ENCODE results near the gene FN3KRP.

The FN3KRP gene

GRCh38 chr17:82751571-82752370 is 35.3 kb downstream of the FN3KRP start, which contains the start of gene TBCD (continued):
- TF ChIP-seq ZNF18 (tag by site-specific recombination; IDR thresholded peaks at IDR 0.05) (no peak), ZNF791 (tag by site-specific recombination; IDR thresholded peaks at IDR 0.05) (no peak), OSR2 (tag by site-specific recombination; IDR thresholded peaks at IDR 0.05) (no peak), ZNF169 (tag by site-specific recombination; IDR thresholded peaks at IDR 0.05) (no peak), ZNF645 (tag by site-specific recombination; IDR thresholded peaks at IDR 0.05) (no peak), ZBTB48 (tag by site-specific recombination; IDR thresholded peaks at IDR 0.05) (0 out of 2 replicates have a peak, but pooled peaks have one; percentile 28), ZNF146 (tag by site-specific recombination; IDR thresholded peaks at IDR 0.05) (0 out of 2 replicates have a peak, but pooled peaks have one; percentile 5), ZNF660 (tag by site-specific recombination; IDR thresholded peaks at IDR 0.05) (peak; percentile 84), ZNF335 (tag by site-specific recombination; conservative IDR thresholded peaks at IDR 0.05) (peak; percentile 79), ZBTB1 (tag by site-specific recombination; IDR thresholded peaks at IDR 0.05) (no peak), ZNF248 (tag by site-specific recombination; IDR thresholded peaks at IDR 0.05) (no peak), INSM2 (tag by site-specific recombination; IDR thresholded peaks at IDR 0.05) (peak; percentile 76), ZNF610 (tag by site-specific recombination; IDR thresholded peaks at IDR 0.05; ENCODE audit: borderline replicate concordance) (peak; percentile 64; the same call in 1 of the 2 replicates), MYNN (tag by site-specific recombination; IDR thresholded peaks at IDR 0.05; ENCODE audit: borderline replicate concordance) (no peak), PRDM10 (tag by site-specific recombination; IDR thresholded peaks at IDR 0.05) (peak; percentile 64), ZFHX2 (tag by site-specific recombination; conservative IDR thresholded peaks at IDR 0.05) (peak; percentile 84), BCL11B (tag by site-specific recombination; IDR thresholded peaks at IDR 0.05; ENCODE audit: low read depth) (peak; percentile 90; the same call in 1 of the 2 replicates), ZBTB26 (tag by site-specific recombination; optimal IDR thresholded peaks at IDR 0.05) (peak; percentile 98), ZNF658 (tag by site-specific recombination; IDR thresholded peaks at IDR 0.05) (no peak), ZNF704 (tag by site-specific recombination; IDR thresholded peaks at IDR 0.05) (0 out of 2 replicates have a peak, but pooled peaks have one; percentile 65), ZNF530 (tag by site-specific recombination; IDR thresholded peaks at IDR 0.05; ENCODE audit: low read depth) (no peak), ZNF670 (tag by site-specific recombination; IDR thresholded peaks at IDR 0.05; ENCODE audit: low read depth) (no peak), ZNF140 (tag by site-specific recombination; IDR thresholded peaks at IDR 0.05) (no peak), ZNF624 (tag by site-specific recombination; IDR thresholded peaks at IDR 0.05) (no peak), PBX3 (CRISPR knock-in tag; IDR thresholded peaks at IDR 0.05) (no peak)
